GM19468 (cell line): ENCODE measurements around the gene OR1M1.
"Not testable (repeated sequence)": the region's sequence is repeated elsewhere in the genome, so short reads cannot be mapped to it uniquely, and the experiment has no call there.

Experiments used
- ATAC-seq: cut with Tn5 transposase; IDR thresholded peaks from one replicate; pipeline ENCODE4 v1.9.1; 2021; ENCODE audit warnings: mild to moderate bottlenecking, moderate library complexity, moderate number of reproducible peaks; ENCODE audit not compliant: unreplicated experiment; ENCODE audit errors: extremely low read depth

Gene OR1M1

GRCh38 chr19:9086761-9087160 lies at the start of gene OR1M1:
TSS of gene OR1M1 (plus strand) at chr19:9087061. CDS start at chr19:9093245, 6,184 bp downstream.
- no peak for ATAC-seq

- ATAC-seq = no peak
These were observed 49.3 kb upstream of the OR1M1 start for GRCh38 chr19:9037400-9038062.

GRCh38 chr19:9039728-9040127 lies 47.1 kb upstream of the OR1M1 start:
- ATAC-seq = no peak

GRCh38 chr19:9040131-9040530 lies 46.7 kb upstream of the OR1M1 start:
- no peak for ATAC-seq

GRCh38 chr19:9041023-9041422 lies 45.8 kb upstream of the OR1M1 start:
- no peak for ATAC-seq

- ATAC-seq = no peak
These were observed 43.3 kb upstream of the OR1M1 start for GRCh38 chr19:9043524-9043923.

- ATAC-seq = no peak
These were observed 42.4 kb upstream of the OR1M1 start for GRCh38 chr19:9044449-9044848.

- no peak for ATAC-seq
These were observed 40.2 kb upstream of the OR1M1 start for GRCh38 chr19:9046694-9047093.

GRCh38 chr19:9052894-9053293 lies 34.0 kb upstream of the OR1M1 start:
- no peak for ATAC-seq

GRCh38 chr19:9053674-9054073 lies 33.2 kb upstream of the OR1M1 start:
- ATAC-seq = not testable (repeated sequence)

- no peak for ATAC-seq
These were observed 32.7 kb upstream of the OR1M1 start for GRCh38 chr19:9054207-9054606.

- no peak for ATAC-seq
These were observed 32.1 kb upstream of the OR1M1 start for GRCh38 chr19:9054765-9055164.

- ATAC-seq = not testable (repeated sequence)
These were observed 30.7 kb upstream of the OR1M1 start for GRCh38 chr19:9056131-9056530.

GRCh38 chr19:9057505-9058258 lies 29.2 kb upstream of the OR1M1 start:
- no peak for ATAC-seq

- ATAC-seq = no peak
These were observed 27.8 kb upstream of the OR1M1 start for GRCh38 chr19:9058905-9059667.

- ATAC-seq = no peak
These were observed 26.1 kb upstream of the OR1M1 start for GRCh38 chr19:9060564-9061340.

- no peak for ATAC-seq
These were observed 25.0 kb upstream of the OR1M1 start for GRCh38 chr19:9061879-9062278.

GRCh38 chr19:9065457-9066014 lies 21.3 kb upstream of the OR1M1 start:
- ATAC-seq = no peak

- no peak for ATAC-seq
These were observed 16.8 kb upstream of the OR1M1 start for GRCh38 chr19:9070066-9070465.

GRCh38 chr19:9071720-9072119 lies 15.1 kb upstream of the OR1M1 start:
- ATAC-seq = not testable (repeated sequence)
